ENCODE data around the gene PRR14.

PRR14 gene

GRCh38 chr16:30650369-30651123 is at the start of gene PRR14:
Gene PRR14, plus strand, starts transcription at chr16:30650960. Its CDS starts 686 bp downstream, at chr16:30651646.
- no peak for TF ChIP-seq CTCF (IDR thresholded peaks at IDR 0.05; ENCODE audit: poor library complexity, severe bottlenecking)
- peaks cover 6% of the 10 kb centered on the region for H3K4me1 ChIP-seq (ENCODE audit: insufficient read depth, poor library complexity, severe bottlenecking)
- peak within 1 kb of the TSS; percentile 83 for H3K4me3 ChIP-seq (ENCODE audit: severe bottlenecking)
- H3K36me3 ChIP-seq (ENCODE audit: low read depth), result peaks cover 19% of the 10 kb centered on the region
- H3K9me3 ChIP-seq (ENCODE audit: severe bottlenecking), result no peaks in the 10 kb centered on the region
- ATAC-seq (ENCODE audit: low read depth), result peak; percentile 90
- no peaks in the 10 kb centered on the region for H3K27me3 ChIP-seq (ENCODE audit: insufficient read depth, poor library complexity, severe bottlenecking)
- peak within 1 kb of the TSS; percentile 62 for H3K27ac ChIP-seq (ENCODE audit: poor library complexity, severe bottlenecking)
- DNase-seq (ENCODE audit: low spot score), result peak; percentile 99

GRCh38 chr16:30601966-30602365 is 48.8 kb upstream of the PRR14 start:
- no peaks in the 10 kb centered on the region for H3K4me1 ChIP-seq (ENCODE audit: insufficient read depth, poor library complexity, severe bottlenecking)
- no peaks in the 10 kb centered on the region for H3K27me3 ChIP-seq (ENCODE audit: insufficient read depth, poor library complexity, severe bottlenecking)
- ATAC-seq (ENCODE audit: low read depth) (no peak), DNase-seq (ENCODE audit: low spot score) (no peak)
- H3K36me3 ChIP-seq (ENCODE audit: low read depth), result peaks cover 38% of the 10 kb centered on the region
- H3K4me3 ChIP-seq (ENCODE audit: severe bottlenecking), result no peak overlapping the region
- no peaks in the 10 kb centered on the region for H3K9me3 ChIP-seq (ENCODE audit: severe bottlenecking)
- H3K27ac ChIP-seq (ENCODE audit: poor library complexity, severe bottlenecking), result no peak overlapping the region
- TF ChIP-seq CTCF (IDR thresholded peaks at IDR 0.05; ENCODE audit: poor library complexity, severe bottlenecking), result no peak

DNA sequence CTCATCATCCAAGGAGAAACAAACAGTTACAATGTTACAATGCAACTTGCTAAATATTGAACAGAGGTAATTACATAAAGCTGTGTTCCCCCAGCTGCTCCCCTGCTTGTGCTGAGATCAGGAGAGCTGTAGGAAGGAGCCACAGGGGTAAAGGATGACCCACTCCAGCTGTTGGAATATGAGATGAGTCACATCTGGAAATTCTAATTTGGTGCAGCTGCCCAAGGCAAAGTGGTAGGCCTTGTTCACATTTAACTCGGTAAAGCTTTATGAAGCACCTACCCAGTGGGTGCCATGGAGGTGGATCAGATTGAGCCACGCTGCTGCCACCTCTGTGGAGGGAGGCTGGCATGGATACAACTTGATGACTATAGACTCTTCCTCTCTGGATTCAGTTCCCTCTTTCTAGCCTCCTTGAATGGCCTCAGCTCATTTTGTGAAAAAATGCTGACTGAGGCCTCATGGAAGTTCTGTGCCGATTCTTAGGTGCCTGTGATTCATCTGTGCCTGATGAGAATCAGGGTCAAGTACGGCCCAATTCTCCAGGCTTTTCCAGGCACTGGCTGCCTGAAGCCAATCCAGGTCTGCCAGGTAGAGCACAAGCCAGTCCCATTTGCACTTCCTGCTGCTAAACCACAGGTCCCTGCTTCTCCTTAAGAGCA is 48.0 kb upstream of the PRR14 start:
- no peaks in the 10 kb centered on the region for H3K27me3 ChIP-seq (ENCODE audit: insufficient read depth, poor library complexity, severe bottlenecking)
- no peaks in the 10 kb centered on the region for H3K4me1 ChIP-seq (ENCODE audit: insufficient read depth, poor library complexity, severe bottlenecking)
- ATAC-seq (ENCODE audit: low read depth) (peak; percentile 32; the same call in 1 of the 3 replicates), DNase-seq (ENCODE audit: low spot score) (no peak)
- H3K27ac ChIP-seq (ENCODE audit: poor library complexity, severe bottlenecking), result no peak overlapping the region
- no peak overlapping the region for H3K4me3 ChIP-seq (ENCODE audit: severe bottlenecking)
- TF ChIP-seq CTCF (IDR thresholded peaks at IDR 0.05; ENCODE audit: poor library complexity, severe bottlenecking), result no peak
- H3K9me3 ChIP-seq (ENCODE audit: severe bottlenecking), result no peaks in the 10 kb centered on the region
- H3K36me3 ChIP-seq (ENCODE audit: low read depth), result peaks cover 42% of the 10 kb centered on the region

DNA sequence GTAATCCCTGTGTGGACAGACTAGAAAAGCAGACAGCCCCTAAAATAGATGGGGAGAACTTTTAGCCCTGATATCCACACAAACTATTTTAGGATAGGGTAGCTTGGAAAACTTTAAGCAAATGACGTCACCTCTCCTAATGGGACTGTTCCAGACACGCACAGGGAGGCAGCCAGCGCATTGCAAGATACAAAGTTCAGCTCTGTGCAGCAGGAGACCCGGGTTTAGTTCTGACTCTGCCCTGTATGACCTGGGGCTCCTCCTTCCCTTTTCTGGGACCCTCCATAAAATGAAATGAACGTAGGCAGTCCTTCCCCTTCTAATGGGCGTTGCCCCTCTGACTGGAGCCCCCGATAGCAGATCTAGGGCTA is 46.8 kb upstream of the PRR14 start:
- no peak overlapping the region for H3K27ac ChIP-seq (ENCODE audit: poor library complexity, severe bottlenecking)
- no peak for ATAC-seq (ENCODE audit: low read depth)
- no peaks in the 10 kb centered on the region for H3K4me1 ChIP-seq (ENCODE audit: insufficient read depth, poor library complexity, severe bottlenecking)
- H3K9me3 ChIP-seq (ENCODE audit: severe bottlenecking), result no peaks in the 10 kb centered on the region
- DNase-seq (ENCODE audit: low spot score), result no peak
- H3K36me3 ChIP-seq (ENCODE audit: low read depth), result peaks cover 52% of the 10 kb centered on the region
- H3K4me3 ChIP-seq (ENCODE audit: severe bottlenecking), result no peak overlapping the region
- TF ChIP-seq CTCF (IDR thresholded peaks at IDR 0.05; ENCODE audit: poor library complexity, severe bottlenecking), result no peak
- no peaks in the 10 kb centered on the region for H3K27me3 ChIP-seq (ENCODE audit: insufficient read depth, poor library complexity, severe bottlenecking)

Measured in RWPE2 (cell line).